ENCODE measurements around the gene ZNF678. TPM values are rescaled to one million over a fixed set of nuclear protein-coding genes. Genes with fewer than 3 reads are reported as not detected.

ZNF678 gene
- total RNA-seq, 2 donors from 2014 or later, result 11.2 to 22.4 TPM

DNA sequence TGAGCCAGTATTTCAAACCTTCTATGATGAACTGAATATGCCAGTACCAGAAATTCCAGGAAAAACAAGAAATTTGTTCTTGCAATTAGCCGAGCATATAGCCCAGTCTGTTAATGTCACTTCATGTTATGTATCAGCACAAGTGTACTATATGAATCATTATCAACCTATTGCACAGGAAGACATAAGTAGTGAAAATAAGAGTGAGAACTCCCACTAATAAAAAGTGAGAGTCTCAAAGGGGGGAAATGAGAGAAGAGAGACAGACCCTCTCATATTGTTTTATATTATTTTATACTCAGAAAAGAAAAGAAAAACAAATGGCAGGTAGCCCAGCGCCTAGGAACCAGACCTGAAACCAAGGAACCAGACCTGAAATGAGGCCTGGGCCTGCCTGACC lies 155.6 kb downstream of the ZNF678 start:
- peaks cover 0 to 30% (median 5%) of the 10 kb centered on the region in 3 donors for H3K9me3 ChIP-seq
- intact Hi-C loops (cut with DNase I), result no loop called here
- WGBS, 2 donors, result 63 to 79% methylated on average over 2 of the region's 2 CpGs

DNA sequence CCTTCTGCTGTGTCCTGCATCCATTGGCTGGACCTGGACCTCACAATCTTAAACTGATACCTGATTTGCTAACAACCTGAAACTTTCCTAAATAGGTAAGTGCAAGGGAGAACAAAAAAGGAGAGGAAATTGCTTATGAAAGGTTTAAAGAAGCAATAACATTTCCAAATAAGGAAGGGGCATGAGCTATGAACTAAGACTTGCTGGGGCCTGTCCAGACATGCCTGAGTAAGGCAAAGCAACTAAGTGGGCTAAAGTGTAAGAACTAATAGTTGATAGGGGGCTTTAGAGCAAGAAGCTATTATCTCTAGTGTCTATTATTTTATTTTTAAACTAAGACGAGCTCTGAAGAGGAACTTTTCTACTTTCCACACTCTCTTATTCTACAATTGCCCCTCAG lies 160.1 kb downstream of the ZNF678 start:
- no peak overlapping the region for H3K4me3 ChIP-seq
- peaks cover 7% of the 10 kb centered on the region for H3K4me1 ChIP-seq
- intact Hi-C loops (cut with DNase I), result no loop called here
- 68 to 72% methylated on average over 1 of the region's 1 CpG for WGBS, 2 donors
- H3K9me3 ChIP-seq, result peaks cover 0 to 14% (median 5%) of the 10 kb centered on the region in 3 donors
- DNase-seq (no peak), ATAC-seq (no peak)
- no peak for TF ChIP-seq CTCF (IDR thresholded peaks at IDR 0.05)
- no peak for TF ChIP-seq POLR2A (IDR thresholded peaks at IDR 0.05)
- no peak overlapping the region for H3K27ac ChIP-seq
- no peaks in the 10 kb centered on the region for H3K36me3 ChIP-seq (replicated peaks in 1 of 2; ENCODE audit: insufficient read depth in 1 of 2, low read depth in 2 of 2)
- no peaks in the 10 kb centered on the region for H3K27me3 ChIP-seq

More for the DNA sequence above, 155.6 kb downstream of the ZNF678 start:
- no peak for DNase-seq
- Histone ChIP-seq H3K27me3 (no peaks in the 10 kb centered on the region), H3K36me3 (replicated peaks in 1 of 2; ENCODE audit: insufficient read depth in 1 of 2, low read depth in 2 of 2) (no peaks in the 10 kb centered on the region), H3K4me1 (no peaks in the 10 kb centered on the region), H3K4me3 (no peak overlapping the region), H3K27ac (no peak overlapping the region)
- no peak for ATAC-seq
- TF ChIP-seq CTCF (IDR thresholded peaks at IDR 0.05), result no peak
- TF ChIP-seq POLR2A (IDR thresholded peaks at IDR 0.05), result no peak

GRCh38 chr1:227725046-227725445 lies 161.7 kb downstream of the ZNF678 start:
- no peak overlapping the region for H3K27ac ChIP-seq
- peaks cover 22% of the 10 kb centered on the region for H3K4me1 ChIP-seq
- TF ChIP-seq POLR2A (IDR thresholded peaks at IDR 0.05) (no peak), CTCF (IDR thresholded peaks at IDR 0.05) (no peak)
- 42 to 54% methylated on average over 2 of the region's 2 CpGs for WGBS, 2 donors
- DNase-seq (no peak), ATAC-seq (no peak)
- H3K4me3 ChIP-seq, result no peak overlapping the region
- peaks cover 0 to 5% (median 2%) of the 10 kb centered on the region in 3 donors for H3K9me3 ChIP-seq
- no peaks in the 10 kb centered on the region for H3K27me3 ChIP-seq
- intact Hi-C loops (cut with DNase I), result no loop called here
- H3K36me3 ChIP-seq (replicated peaks in 1 of 2; ENCODE audit: insufficient read depth in 1 of 2, low read depth in 2 of 2), result no peaks in the 10 kb centered on the region

- TF ChIP-seq POLR2A (IDR thresholded peaks at IDR 0.05) (no peak), CTCF (IDR thresholded peaks at IDR 0.05) (no peak)
Measured at GRCh38 chr1:227726318-227726717, 163.0 kb downstream of the ZNF678 start.

More at GRCh38 chr1:227726318-227726717, 163.0 kb downstream of the ZNF678 start:
- DNase-seq, result no peak
- H3K27me3 ChIP-seq, result no peaks in the 10 kb centered on the region
- peaks cover 35% of the 10 kb centered on the region for H3K4me1 ChIP-seq
- 61 to 64% methylated on average over 3 of the region's 3 CpGs for WGBS, 2 donors
- no peaks in the 10 kb centered on the region for H3K9me3 ChIP-seq
- no peaks in the 10 kb centered on the region for H3K36me3 ChIP-seq (replicated peaks in 1 of 2; ENCODE audit: insufficient read depth in 1 of 2, low read depth in 2 of 2)
- intact Hi-C loops (cut with DNase I), result no loop called here
- no peak overlapping the region for H3K4me3 ChIP-seq
- no peak for ATAC-seq
- no peak overlapping the region for H3K27ac ChIP-seq

Small RNA genes within 50 kb of the gene (small RNA-seq; reads per million reads assigned to genes)
- gene RNA5SP77, result 3.7 reads per million, percentile 83 among the genes with 10 or more reads in this experiment

Other genes starting within 250 kb of the ZNF678 start
- gene CDC42BPA, start 245.1 kb upstream of the ZNF678 start, total RNA-seq, result 10 to 100 TPM; 35.9 to 37.6 TPM
- gene JMJD4, start 171.7 kb downstream of the ZNF678 start, total RNA-seq, result 10 to 100 TPM; 13.2 to 15.3 TPM
- gene SNAP47, start 171.9 kb downstream of the ZNF678 start, total RNA-seq, result 10 to 100 TPM; 35.5 to 49.4 TPM

Measured in body of pancreas (tissue), 4 donors.